Panc1 (cell line): ENCODE data around the gene LURAP1L. TPM values are rescaled to one million over a fixed set of nuclear protein-coding genes. Genes with fewer than 3 reads are reported as not detected.

ENCODE experiments used
- ATAC-seq: fragments of 200-7000 bp; cut with Tn5 transposase; 2 replicates; pipeline ENCODE4 v1.9.1; 2020; ENCODE audit warnings: mild to moderate bottlenecking, moderate library complexity
- BruUV-seq: library from RNA; stranded (reverse); fragments of 400-500 nt; replicated peaks from 2 replicates; lab custom pipeline; 2021; lab: Mats Ljungman, UMichigan
- CTCF ChIA-PET: fragments of 300-600 bp; sonication (Branson Sonifier 250); formaldehyde crosslinking; loops from one replicate; lab custom pipeline; 2022; ENCODE audit warnings: antibody characterized with exemption; lab: Charles Lee
- POLR2A ChIA-PET: fragments of 300-600 bp; sonication (Branson Sonifier 250); formaldehyde crosslinking; loops from one replicate; lab custom pipeline; 2022; ENCODE audit warnings: antibody characterized with exemption; lab: Charles Lee
- DNase-seq: peaks from one replicate; pipeline ENCODE4 v3.0.0-alpha.2; 2010; ENCODE audit warnings: low read depth, low spot score
- H3K27ac ChIP-seq: 2 replicates; pipeline ENCODE4 v1.5.1; 2011; ENCODE audit warnings: mild to moderate bottlenecking, low read length, inconsistent platforms
- H3K27me3 ChIP-seq: fragments of 200-500 bp; sonication (Bioruptor generic); 2 replicates; pipeline ENCODE4 v1.6.0; 2014; ENCODE audit warnings: low read length, inconsistent platforms; ENCODE audit not compliant: control insufficient read depth, insufficient read depth
- H3K36me3 ChIP-seq: fragments of 200-500 bp; sonication (Bioruptor generic); 2 replicates; pipeline ENCODE4 v1.5.1; 2014; ENCODE audit warnings: inconsistent platforms, mild to moderate bottlenecking, low read length, moderate library complexity; ENCODE audit not compliant: control insufficient read depth, insufficient read depth
- H3K4me1 ChIP-seq: 2 replicates; pipeline ENCODE4 v1.5.1; 2011; ENCODE audit warnings: inconsistent platforms, mild to moderate bottlenecking, low read length, moderate library complexity; ENCODE audit not compliant: control insufficient read depth, insufficient read depth
- H3K4me3 ChIP-seq, 2 experiments: 2 replicates each; pipeline ENCODE4 v1.5.1; 2011 to 2012; ENCODE audit warnings: low read depth in 2 of 2, low read length in 2 of 2, mild to moderate bottlenecking in 2 of 2, inconsistent platforms in 1 of 2, moderate library complexity in 1 of 2
- H3K9me3 ChIP-seq: fragments of 200-500 bp; sonication (Bioruptor generic); 2 replicates; pipeline ENCODE4 v1.5.1; 2014; ENCODE audit warnings: low read depth, mild to moderate bottlenecking, inconsistent platforms, low read length, moderate library complexity; ENCODE audit not compliant: control insufficient read depth, insufficient read depth
- CTCF ChIP-seq: fragments of 450-650 bp; IDR thresholded peaks from 2 replicates; pipeline ENCODE4 v1.5.1; 2017; ENCODE audit warnings: mild to moderate bottlenecking
- POLR2AphosphoS5 ChIP-seq: IDR thresholded peaks from 2 replicates; pipeline ENCODE4 v1.6.1; 2012; ENCODE audit warnings: mild to moderate bottlenecking, low read depth, low read length, moderate library complexity
- SIN3A ChIP-seq: IDR thresholded peaks from 2 replicates; pipeline ENCODE4 v1.6.1; 2012; ENCODE audit warnings: low read depth, mild to moderate bottlenecking, low read length, moderate library complexity, borderline replicate concordance; ENCODE audit not compliant: insufficient read depth
- TCF7L2 ChIP-seq: IDR thresholded peaks from 2 replicates; pipeline ENCODE4 v1.6.1; 2011; ENCODE audit warnings: mild to moderate bottlenecking, low read depth, low read length, inconsistent platforms
- in situ Hi-C: cut with HindIII; loops from 2 replicates; pipeline ENCODE4 v1.10.0; 2016; ENCODE audit warnings: low sequenced_read_pairs, low pct_unique_long_range_greater_than_20kb
- intact Hi-C: fragments of 100-400 bp; cut with micrococcal nuclease; formaldehyde crosslinking; loops from one replicate; pipeline ENCODE4 v1.10.0; 2022; ENCODE audit not compliant: unreplicated experiment
- total RNA-seq: library from RNA; stranded (reverse); gene quantifications from one replicate; pipeline ENCODE4 v1.2.1, GENCODE V29; 2021; ENCODE audit not compliant: unreplicated experiment
- TF ChIP-seq, protein P1 (sequence below), 2 experiments: IDR thresholded peaks; 2 replicates each; pipeline ENCODE4 v1.6.1; 2011 to 2012; ENCODE audit warnings: low read depth in 2 of 2, control low read depth in 1 of 2, low read length in 1 of 2, mild to moderate bottlenecking in 1 of 2, moderate library complexity in 1 of 2; ENCODE audit not compliant: insufficient read depth in 1 of 2

LURAP1L gene
- total RNA-seq, 1 experiment from 2014 or later = 6.8 TPM

DNA sequence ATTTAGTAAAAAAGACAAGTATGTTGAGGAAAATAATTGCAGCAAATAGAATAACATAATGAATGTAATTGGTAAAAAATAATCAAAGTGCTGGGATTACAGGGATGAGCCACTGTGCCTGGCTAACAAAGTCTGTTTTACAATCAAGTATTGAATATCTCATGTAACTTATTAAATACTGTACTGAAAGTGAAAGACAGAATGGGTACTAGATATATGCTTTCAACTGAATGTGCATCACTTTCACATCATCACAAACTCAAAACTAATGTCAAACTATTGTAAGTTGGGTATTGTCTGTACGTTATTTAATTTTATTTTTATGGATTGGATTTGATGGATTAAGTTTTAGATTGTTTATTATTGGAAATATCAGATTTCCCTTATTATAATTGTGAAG is 58.9 kb downstream of the LURAP1L start:
- no peak overlapping the region for H3K4me3 ChIP-seq
- no peak for TF ChIP-seq POLR2AphosphoS5
- intact Hi-C loops (no loop called here), in situ Hi-C loops (no loop called here)
- no peaks in the 10 kb centered on the region for H3K27me3 ChIP-seq
- DNase-seq = no peak
- no TSS peak for BruUV-seq
- no peak for ATAC-seq
- no peaks in the 10 kb centered on the region for H3K9me3 ChIP-seq
- no peaks in the 10 kb centered on the region for H3K4me1 ChIP-seq
- ChIA-PET CTCF (no interaction called here), POLR2A (no interaction called here)
- H3K36me3 ChIP-seq = no peaks in the 10 kb centered on the region
- H3K27ac ChIP-seq = no peak overlapping the region

DNA sequence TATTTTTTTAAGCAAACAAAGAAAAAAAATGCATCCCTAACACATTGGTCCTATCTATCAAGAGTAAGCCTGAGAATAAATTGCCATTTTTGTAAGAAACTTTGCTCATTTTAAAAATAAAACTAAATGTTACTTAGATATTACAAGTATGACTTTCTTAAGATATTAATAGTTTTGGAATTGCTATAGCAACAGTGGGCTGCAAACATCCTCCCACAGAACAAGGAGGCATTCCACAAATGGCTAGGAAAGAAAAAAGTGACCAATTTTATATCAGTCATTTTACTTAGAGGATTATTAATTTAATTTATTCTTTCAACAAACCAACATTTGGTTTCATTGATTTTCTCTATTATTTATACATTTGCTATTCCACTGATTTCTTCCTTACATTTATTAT is 63.7 kb downstream of the LURAP1L start:
- BruUV-seq = no TSS peak
- in situ Hi-C loops (no loop called here), intact Hi-C loops (no loop called here)
- H3K4me1 ChIP-seq = no peaks in the 10 kb centered on the region
- POLR2A ChIA-PET = no interaction called here
- no peak for TF ChIP-seq CTCF
- TF ChIP-seq TCF7L2 = no peak
- TF ChIP-seq SIN3A = no peak
- TF ChIP-seq POLR2AphosphoS5 = no peak
- TF ChIP-seq, protein P1, sequence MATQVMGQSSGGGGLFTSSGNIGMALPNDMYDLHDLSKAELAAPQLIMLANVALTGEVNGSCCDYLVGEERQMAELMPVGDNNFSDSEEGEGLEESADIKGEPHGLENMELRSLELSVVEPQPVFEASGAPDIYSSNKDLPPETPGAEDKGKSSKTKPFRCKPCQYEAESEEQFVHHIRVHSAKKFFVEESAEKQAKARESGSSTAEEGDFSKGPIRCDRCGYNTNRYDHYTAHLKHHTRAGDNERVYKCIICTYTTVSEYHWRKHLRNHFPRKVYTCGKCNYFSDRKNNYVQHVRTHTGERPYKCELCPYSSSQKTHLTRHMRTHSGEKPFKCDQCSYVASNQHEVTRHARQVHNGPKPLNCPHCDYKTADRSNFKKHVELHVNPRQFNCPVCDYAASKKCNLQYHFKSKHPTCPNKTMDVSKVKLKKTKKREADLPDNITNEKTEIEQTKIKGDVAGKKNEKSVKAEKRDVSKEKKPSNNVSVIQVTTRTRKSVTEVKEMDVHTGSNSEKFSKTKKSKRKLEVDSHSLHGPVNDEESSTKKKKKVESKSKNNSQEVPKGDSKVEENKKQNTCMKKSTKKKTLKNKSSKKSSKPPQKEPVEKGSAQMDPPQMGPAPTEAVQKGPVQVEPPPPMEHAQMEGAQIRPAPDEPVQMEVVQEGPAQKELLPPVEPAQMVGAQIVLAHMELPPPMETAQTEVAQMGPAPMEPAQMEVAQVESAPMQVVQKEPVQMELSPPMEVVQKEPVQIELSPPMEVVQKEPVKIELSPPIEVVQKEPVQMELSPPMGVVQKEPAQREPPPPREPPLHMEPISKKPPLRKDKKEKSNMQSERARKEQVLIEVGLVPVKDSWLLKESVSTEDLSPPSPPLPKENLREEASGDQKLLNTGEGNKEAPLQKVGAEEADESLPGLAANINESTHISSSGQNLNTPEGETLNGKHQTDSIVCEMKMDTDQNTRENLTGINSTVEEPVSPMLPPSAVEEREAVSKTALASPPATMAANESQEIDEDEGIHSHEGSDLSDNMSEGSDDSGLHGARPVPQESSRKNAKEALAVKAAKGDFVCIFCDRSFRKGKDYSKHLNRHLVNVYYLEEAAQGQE (IDR thresholded peaks at IDR 0.05; ENCODE audit: insufficient read depth in 1 of 2, low read depth in 2 of 2, low read length in 1 of 2) = no peak
- no peak overlapping the region for H3K4me3 ChIP-seq
- no peak overlapping the region for H3K27ac ChIP-seq
- no peaks in the 10 kb centered on the region for H3K27me3 ChIP-seq
- H3K36me3 ChIP-seq = no peaks in the 10 kb centered on the region
- H3K9me3 ChIP-seq = no peaks in the 10 kb centered on the region
- no peak for DNase-seq
- ATAC-seq = no peak
- CTCF ChIA-PET = no interaction called here

- Histone ChIP-seq H3K27ac (no peak overlapping the region), H3K4me1 (no peaks in the 10 kb centered on the region), H3K36me3 (no peaks in the 10 kb centered on the region), H3K27me3 (no peaks in the 10 kb centered on the region), H3K4me3 (no peak overlapping the region), H3K9me3 (no peaks in the 10 kb centered on the region)
- ChIA-PET POLR2A (no interaction called here), CTCF (no interaction called here)
- ATAC-seq = no peak
- TF ChIP-seq, protein P1 (IDR thresholded peaks at IDR 0.05; ENCODE audit: insufficient read depth in 1 of 2, low read depth in 2 of 2, low read length in 1 of 2) = no peak
- TF ChIP-seq SIN3A (no peak), POLR2AphosphoS5 (no peak), TCF7L2 (no peak), CTCF (no peak)
- in situ Hi-C loops (no loop called here), intact Hi-C loops (no loop called here)
- no peak for DNase-seq
- no TSS peak for BruUV-seq
Measured at GRCh38 chr9:12843735-12844134, 68.9 kb downstream of the LURAP1L start.
